AG08396 (cell line): Measurements from ENCODE around the gene PDE1A.
"Not testable (repeated sequence)": the region's sequence is repeated elsewhere in the genome, so short reads cannot be mapped to it uniquely, and the experiment has no call there.

ENCODE experiments used
- DNase-seq: peaks from one replicate; pipeline ENCODE4 v3.0.0; 2012; ENCODE audit warnings: low spot score, mixed read lengths

Gene PDE1A

GRCh38 chr2:182406221-182406620 is 20.6 kb downstream of the PDE1A start:
- peak; percentile 12 for DNase-seq

- no peak for DNase-seq
These were observed 21.8 kb downstream of the PDE1A start for GRCh38 chr2:182404975-182405561.

- DNase-seq: no peak
These were observed 22.7 kb downstream of the PDE1A start for GRCh38 chr2:182404092-182404491.

GRCh38 chr2:182393270-182393760 is 33.5 kb downstream of the PDE1A start:
- DNase-seq: no peak

- DNase-seq: no peak
These were observed 35.4 kb downstream of the PDE1A start for GRCh38 chr2:182391443-182391842.

GRCh38 chr2:182386267-182386880 is 40.5 kb downstream of the PDE1A start:
- not testable (repeated sequence) for DNase-seq

GRCh38 chr2:182384860-182385259 is 42.0 kb downstream of the PDE1A start:
- DNase-seq: no peak

GRCh38 chr2:182381225-182381624 is 45.6 kb downstream of the PDE1A start:
- DNase-seq: no peak

- DNase-seq: no peak
These were observed 47.6 kb downstream of the PDE1A start for GRCh38 chr2:182379241-182379640.

- DNase-seq: no peak
These were observed 48.1 kb downstream of the PDE1A start for GRCh38 chr2:182378759-182379158.

GRCh38 chr2:182377467-182377866 is 49.4 kb downstream of the PDE1A start:
- DNase-seq: no peak

GRCh38 chr2:182375862-182376261 is 51.0 kb downstream of the PDE1A start:
- DNase-seq: no peak

- peak; percentile 78 for DNase-seq
These were observed 54.2 kb downstream of the PDE1A start for GRCh38 chr2:182372661-182373060.

GRCh38 chr2:182368996-182369395 is 57.8 kb downstream of the PDE1A start:
- no peak for DNase-seq

GRCh38 chr2:182368446-182368845 is 58.4 kb downstream of the PDE1A start:
- no peak for DNase-seq

- DNase-seq: no peak
These were observed 59.4 kb downstream of the PDE1A start for GRCh38 chr2:182367401-182367800.

- no peak for DNase-seq
These were observed 60.2 kb downstream of the PDE1A start for GRCh38 chr2:182366628-182367027.

- no peak for DNase-seq
These were observed 61.0 kb downstream of the PDE1A start for GRCh38 chr2:182365855-182366254.

GRCh38 chr2:182361477-182361876 is 65.4 kb downstream of the PDE1A start:
- DNase-seq: no peak

GRCh38 chr2:182360663-182361260 is 66.1 kb downstream of the PDE1A start:
- no peak for DNase-seq

GRCh38 chr2:182359990-182360662 is 66.7 kb downstream of the PDE1A start:
- DNase-seq: no peak

GRCh38 chr2:182359027-182359989 is 67.5 kb downstream of the PDE1A start:
- DNase-seq: no peak
